COLO668 (cell line): ENCODE data around the gene GIPR.
"Not testable (repeated sequence)": the region's sequence is repeated elsewhere in the genome, so short reads cannot be mapped to it uniquely, and the experiment has no call there.

ENCODE experiments used
- DNase-seq: peaks from one replicate; lab custom pipeline; 2025; ENCODE audit not compliant: unreplicated experiment; lab: John Stamatoyannopoulos, UW

The GIPR gene

DNA sequence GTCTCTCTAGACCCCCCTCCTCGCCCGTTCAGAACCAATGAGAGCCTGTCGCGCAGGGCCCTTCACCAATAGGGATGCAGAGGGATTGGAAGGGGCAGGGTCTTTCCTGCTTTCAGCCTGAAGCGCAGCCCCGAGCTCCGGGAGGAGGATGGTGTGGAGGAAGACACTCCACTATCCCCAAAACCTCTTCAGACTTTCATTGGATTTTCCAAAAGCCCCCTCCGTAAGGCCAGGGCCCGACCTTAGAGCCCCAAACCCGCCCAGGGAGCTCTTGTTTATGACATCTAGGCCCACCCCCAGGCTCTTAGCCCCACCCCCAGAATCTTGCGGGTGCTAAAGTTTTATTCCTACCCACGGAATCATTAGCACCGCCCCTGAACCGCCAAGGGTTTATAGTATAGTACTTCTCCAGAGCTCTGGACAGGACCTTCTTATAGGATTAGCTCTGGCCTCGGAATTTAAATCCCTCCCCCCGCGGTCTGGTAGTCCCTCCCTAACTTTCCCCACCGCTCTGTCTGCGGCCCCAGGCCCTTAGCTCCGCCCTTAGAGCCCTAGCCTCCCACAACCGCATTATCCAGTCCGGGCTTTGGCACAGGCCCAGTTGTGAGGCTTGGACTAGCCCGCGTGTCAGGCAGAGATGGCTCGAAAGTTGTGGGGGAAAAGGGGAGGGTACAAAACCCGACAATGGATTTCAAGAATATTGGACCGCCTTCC is 22.2 kb upstream of the GIPR start:
- DNase-seq = peak; percentile 45

DNA sequence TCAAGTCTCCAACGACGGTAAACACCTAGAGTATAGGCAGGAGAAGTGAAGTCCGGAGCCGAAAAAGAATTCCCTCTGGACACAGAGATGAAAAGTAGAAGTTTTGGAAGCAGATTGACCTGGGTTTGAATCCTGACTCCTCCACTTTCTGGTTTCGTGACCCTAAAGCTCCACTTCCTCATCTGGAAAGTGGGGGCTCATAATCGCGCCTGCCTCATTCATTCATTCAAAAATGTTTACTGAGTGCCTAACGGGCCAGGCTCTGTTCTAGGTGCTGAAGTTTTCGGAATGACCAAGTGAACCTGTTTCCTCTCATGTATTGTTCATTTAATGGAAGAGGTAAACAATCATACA is 21.7 kb upstream of the GIPR start:
- DNase-seq = no peak

DNA sequence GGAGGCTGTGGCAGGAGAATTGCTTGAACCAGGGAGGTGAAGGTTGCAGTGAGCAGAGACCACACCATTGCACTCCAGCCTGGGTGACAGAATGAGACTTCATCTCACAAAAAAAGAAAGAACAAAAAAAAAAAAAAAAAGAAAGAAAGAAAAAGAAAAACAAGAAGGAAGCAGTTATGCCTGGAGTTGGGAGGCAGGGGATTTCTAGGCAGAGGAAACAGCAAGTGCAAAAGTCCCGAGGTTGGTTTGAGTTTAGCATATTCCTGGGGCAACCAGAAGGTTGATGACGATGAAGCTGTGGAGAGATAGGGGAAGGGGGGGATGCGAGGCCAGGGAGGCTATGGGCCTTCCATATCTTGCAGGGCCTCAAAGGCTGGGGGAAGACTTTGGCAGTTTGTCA is 17.3 kb upstream of the GIPR start:
- DNase-seq = no peak

DNA sequence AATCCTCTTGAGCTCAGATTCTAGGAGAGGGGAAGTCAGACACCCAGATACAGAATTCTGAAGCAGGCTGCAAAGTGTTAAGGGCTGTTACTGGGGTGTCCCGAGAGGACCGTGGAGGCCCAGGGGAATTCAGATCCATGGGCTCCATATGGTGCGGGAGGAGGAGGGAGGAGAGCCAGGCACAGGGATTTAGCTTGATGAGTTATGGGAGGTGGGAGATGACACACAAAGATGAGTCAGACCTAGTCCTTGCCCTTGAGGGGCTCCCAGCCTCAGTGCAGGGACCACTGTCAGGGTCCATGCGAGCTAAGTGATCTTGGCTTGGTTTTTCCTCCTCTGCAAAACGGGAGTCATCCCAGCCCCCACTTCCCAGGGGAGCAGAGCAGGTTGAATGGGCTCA is 14.4 kb upstream of the GIPR start:
- no peak for DNase-seq

DNA sequence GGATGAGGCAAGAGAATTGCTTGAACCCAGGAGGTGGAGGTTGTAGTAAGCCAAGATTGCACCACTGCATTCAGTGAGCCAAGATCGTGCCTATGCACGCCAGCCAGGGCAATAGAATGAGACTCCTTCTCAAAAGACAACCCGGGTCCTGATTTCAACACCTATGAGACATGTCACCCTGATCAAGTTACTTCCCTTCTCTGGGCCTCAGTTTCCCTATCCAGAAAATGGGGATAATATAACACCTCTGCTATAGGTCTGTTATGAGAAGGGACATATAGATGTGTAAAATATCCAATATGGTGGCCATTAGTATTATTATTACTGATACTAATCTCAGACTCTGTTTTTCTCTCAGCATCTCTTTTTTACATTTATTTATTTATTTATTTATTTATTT is 12.9 kb upstream of the GIPR start:
- no peak for DNase-seq

DNA sequence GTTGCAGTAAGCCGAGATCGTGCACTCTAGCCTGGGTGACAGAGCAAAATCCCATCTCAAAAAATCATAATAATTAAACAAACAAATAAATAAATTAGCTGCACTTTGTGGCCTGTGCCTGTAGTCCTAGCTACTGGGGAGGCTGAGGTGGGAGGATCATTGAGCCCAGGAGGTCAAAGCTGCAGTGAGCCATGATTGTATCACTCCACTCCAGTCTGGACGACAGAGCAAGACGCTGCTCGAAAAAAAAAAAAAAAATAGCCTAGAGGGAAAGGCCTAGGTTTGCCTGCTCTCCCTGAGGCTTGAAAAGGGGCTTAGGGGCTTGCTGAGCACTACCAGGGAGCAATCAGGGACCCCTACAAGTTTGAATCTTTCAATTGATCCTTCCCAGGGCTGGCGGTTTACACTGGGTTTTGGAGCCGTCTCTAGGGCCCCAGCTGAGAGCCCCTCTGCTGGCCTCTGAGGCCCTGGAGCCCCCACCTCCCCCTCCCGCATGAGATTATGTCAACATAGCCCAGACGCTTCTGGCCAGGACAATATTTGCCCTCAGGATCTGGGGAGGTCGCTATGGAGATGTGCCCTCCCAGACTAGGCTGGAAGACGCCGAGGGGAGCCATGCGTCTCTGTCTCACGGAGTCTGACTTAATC is 10.4 kb upstream of the GIPR start:
- DNase-seq = peak; percentile 27

DNA sequence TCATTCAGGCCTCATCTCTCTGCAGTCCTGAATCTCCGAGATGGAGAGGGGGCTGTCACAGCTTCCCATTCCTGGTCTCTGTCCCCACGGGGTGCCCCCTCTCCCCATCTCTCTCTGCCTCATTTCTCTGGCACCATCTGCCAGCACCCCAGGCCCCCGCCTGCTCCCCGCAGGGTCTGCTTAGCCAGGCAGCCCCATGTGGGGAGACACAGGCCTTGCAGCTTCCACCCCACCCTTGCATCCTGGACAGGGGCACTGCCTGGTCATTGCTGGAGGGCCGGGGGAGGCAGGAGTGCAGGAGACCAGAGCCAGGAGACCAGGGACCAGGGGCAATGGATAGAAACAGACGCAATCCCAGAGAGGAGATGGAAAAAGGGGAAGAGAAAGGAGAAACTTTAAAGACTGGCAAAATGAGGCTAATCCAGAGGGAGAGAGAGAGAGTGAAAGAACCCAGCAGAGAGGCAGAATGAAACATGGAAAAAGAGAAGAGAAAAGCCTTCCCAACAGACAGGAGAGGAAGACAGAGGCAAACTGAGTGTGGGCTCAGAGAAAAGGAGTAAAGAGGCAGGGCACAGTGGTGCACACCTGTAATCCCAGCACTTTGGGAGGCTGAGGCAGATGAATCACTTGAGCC is 8.8 kb upstream of the GIPR start:
- no peak for DNase-seq

DNA sequence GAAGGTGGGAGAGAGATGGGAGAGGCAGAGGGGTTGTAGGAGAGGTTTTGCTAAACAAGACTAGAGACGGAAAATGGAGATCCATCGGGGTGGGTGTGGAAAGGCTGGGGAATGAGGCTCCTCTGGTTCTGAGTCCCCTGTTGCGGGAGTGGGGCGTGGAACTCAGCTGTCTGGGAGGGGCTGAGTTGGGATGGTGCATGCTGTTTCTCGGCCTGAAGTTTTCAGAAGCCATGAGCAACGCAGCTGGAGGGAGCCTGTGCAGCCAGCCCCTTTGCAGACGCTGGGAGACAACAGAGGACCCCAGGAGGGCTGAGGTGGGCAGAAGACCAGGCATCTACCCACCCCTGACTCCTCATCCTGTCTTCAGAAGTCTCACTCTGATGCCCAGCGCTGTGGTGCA is 7.4 kb upstream of the GIPR start:
- no peak for DNase-seq

DNA sequence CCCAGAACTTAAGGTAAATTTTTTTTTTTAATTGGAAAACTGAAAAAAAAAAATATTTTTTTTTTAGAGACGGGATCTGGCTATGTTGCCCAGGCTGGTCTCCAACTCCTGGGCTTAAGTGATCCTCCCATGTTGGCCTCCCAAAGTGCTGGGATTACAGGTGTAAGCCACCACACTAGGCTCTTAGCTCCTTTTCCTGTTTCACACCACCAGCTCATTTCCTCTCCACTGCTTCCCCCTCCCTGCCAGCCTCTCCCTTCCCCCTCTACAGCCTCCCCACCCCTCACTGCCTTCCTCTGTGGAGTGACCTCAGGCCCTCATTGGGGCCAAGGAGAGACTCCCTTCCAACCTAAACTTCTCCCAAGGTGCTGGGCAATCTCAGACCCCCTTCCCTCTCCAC is 4.2 kb upstream of the GIPR start:
- DNase-seq = no peak

DNA sequence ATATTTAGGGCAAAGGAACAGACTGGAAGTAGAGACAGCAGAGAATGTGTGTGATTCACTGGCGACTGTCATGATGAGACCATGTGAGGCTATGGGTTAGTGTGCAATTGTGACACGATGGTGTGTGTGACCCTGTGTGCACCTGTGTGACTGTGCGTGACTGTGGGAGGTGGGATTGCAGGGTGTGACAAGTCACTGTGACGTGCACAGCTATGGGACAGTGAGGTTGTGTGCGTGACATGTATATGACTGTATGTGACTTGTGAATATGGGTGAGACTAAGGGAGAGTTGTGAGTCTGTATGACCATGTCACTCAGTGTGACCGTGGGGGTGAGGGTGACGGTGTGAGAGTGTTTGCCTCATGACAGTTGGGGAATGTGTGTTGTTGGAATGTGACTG is 3.4 kb upstream of the GIPR start:
- DNase-seq = no peak

DNA sequence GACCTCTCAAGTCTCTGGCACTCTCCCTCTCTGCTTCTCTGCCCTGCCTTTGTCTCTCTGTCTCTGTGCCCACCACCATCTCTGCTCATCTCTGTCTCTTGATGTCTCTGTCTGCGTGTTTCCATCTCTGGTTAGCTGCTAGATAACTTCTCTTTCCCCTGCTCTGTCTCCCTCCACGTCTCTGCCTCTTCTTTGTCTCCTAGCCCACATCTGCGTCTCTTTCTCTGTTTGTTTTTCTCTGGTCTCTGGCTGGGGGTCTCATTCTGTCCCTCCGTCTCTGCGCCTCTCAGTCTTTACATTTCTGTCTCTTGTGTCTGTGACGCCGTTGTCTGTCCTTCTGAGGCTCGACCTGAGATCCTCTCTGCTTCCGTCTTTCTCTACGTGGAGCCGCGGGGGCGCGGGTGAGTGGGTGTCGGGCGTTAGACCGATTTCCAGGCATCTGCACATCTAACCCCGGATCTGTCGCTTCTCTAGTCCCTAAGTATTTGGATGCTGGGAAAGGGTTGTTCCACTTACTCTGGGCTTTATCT is 386 bp downstream of the GIPR start:
- peak; percentile 52 for DNase-seq

DNA sequence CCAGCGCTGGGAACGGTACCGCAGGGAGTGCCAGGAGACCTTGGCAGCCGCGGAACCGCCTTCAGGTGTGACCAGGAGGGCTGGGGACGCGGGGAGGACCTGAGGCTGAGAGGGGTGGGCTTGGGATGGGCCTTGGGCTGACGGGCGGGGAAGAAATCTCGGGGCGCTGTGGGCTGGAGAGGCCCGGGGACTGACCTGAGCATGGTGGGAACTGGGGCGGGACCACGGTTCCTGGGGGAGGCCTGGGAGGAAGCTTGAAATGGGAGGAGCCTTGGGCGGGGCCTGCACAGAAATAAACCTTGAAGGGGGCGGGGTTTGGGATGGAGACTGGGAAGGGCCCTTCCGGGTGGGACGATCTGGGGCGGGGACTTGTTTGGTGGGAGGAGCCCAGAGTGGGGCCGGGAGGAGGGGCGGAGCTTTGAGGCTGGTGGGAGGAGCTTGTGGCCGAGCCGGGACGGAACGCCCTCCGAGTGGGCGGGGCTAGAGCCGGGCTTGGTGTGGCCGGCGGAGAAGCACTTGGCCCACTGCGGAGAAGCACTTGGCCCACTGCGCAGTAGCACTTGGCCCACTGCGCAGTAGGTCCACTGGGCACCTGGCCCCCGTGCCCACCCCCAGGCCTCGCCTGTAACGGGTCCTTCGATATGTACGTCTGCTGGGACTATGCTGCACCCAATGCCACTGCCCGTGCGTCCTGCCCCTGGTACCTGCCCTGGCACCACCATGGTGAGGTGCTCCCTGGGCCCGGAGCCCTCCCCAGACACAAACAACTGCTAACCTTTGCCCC is 2.8 kb downstream of the GIPR start:
- peak; percentile 21 for DNase-seq

DNA sequence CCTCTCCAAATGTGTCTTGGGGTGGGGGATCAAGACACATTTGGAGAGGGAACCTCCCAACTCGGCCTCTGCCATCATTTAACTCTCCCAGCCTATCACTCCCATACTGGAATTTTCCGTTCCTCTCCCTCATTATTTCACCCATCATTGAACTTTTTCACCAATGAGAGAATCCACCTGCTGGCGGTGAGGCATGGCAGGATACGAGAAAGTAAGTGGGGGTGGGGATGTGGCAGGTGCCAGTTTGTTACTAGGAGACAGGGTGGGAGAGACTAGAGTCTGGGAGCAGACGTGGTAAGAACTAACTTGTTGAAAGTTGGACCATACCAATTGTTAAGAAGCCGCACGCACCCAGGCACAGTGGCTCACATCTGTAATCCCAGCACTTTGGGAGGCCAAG is 6.9 kb downstream of the GIPR start:
- DNase-seq = peak; percentile 8

DNA sequence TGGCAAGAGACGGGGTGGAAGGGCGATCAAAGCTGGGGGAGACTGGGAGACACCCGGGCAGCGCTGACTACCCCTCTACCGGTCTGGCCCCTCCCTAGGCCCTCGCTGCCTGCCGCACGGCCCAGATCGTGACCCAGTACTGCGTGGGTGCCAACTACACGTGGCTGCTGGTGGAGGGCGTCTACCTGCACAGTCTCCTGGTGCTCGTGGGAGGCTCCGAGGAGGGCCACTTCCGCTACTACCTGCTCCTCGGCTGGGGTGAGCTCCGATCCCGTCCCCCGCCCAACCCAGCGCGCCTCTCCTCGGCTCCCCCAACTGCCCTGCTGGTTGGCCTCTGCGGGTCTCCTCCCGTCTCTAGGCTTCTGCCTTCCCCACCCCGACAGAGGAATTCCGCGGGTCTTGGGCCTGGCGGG is 8.8 kb downstream of the GIPR start:
- DNase-seq = no peak

DNA sequence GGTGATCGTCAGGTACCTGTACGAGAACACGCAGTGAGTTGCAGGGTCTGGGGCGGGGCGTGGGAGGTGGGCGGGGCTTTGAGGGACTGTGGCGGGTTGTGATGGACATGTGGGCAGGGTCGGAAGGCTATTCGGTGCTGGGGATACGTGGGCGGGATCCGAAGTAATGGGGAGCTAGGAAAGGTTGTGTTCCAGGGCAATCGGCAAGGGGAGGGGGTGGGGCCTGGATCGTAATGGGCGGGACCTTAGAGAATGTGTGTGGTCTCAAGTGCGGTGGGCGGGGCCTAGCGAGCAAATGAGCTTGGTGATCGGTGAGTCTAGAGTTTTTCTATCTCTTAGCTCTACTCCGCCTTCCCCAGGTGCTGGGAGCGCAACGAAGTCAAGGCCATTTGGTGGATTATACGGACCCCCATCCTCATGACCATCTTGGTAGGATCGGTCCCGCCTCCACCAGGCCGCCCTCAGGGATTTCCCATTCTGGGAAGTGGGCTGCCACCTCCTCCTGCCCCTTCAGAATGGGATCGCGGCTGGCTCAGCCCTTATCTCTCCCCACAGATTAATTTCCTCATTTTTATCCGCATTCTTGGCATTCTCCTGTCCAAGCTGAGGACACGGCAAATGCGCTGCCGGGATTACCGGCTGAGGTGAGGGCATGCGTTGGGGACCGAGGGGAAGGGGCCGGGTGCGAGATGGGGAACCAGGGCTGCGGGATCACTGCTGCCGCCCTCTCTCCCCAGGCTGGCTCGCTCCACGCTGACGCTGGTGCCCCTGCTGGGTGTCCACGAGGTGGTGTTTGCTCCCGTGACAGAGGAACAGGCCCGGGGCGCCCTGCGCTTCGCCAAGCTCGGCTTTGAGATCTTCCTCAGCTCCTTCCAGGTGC is 9.6 kb downstream of the GIPR start:
- DNase-seq = peak; percentile 19

DNA sequence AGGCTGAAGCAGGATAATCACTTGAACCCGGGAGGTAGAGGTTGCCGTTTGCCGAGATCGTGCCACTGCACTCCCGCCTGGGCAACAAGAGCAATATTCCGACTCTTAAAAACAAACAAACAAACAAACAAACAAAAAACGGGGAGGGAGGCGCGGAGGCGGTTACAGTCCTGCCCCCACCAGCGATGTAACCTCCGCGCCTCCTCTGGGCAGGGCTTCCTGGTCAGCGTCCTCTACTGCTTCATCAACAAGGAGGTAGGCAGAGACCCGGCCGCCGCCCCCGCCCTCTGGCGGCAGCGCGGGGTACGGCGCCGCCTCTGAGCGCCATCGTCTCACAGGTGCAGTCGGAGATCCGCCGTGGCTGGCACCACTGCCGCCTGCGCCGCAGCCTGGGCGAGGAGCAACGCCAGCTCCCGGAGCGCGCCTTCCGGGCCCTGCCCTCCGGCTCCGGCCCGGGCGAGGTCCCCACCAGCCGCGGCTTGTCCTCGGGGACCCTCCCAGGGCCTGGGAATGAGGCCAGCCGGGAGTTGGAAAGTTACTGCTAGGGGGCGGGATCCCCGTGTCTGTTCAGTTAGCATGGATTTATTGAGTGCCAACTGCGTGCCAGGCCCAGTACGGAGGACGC is 13.5 kb downstream of the GIPR start:
- DNase-seq = peak; percentile 86

DNA sequence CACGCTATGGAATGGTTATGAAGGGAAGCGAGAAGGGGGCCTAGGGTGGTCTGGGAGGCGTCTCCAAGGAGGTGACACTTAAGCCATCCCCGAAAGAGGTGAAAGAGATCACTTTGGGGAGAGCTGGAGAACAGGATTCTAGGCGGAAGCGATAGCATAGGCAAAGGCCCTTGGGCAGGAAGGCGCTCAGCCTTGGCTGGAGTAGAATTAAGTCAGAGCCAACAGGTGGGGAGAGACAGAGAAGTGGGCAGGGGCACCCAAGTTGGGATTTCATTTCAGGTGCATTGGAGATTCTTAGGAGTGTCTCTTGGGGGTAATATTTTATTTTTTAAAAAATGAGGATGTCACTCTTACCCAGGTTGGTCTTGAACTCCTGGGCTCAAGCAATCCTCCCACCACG is 14.1 kb downstream of the GIPR start:
- no peak for DNase-seq

DNA sequence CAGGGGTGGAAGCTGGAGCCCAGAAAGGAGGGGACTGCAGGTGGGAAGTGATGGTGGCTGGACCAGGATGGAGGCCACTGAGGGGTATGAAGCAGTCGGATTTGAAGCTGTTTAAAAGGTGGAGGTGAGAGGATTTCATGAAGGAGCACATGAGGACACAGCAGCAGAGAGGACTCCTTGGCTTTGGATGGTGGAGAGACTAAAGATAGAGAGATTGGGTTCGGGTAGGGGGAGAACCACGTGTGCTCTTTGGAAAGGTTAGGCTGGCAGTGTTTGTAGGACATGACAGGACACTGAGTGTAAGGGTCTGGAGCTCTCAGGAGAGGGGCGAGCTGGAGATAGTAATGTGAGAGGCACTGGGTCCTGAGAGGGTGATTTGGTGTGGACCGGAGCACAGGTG is 14.9 kb downstream of the GIPR start:
- DNase-seq = no peak

DNA sequence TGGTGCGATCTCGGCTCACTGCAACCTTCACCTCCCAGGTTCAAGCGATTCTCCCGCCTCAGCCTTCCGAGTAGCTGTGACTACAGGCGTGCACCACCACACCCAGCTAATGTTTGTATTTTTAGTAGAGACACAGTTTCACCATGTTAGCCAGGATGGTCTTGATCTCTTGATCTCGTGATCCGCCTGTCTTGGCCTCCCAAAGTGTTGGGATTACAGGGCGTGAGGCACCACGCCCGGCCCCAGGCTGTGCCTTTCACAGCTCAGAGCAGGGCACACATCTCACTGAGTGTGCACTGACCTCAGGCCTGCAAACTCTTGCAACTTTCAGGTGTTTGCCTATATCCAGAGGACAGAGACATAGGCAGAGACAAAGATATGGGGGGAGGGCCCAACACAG is 17.0 kb downstream of the GIPR start:
- not testable (repeated sequence) for DNase-seq

DNA sequence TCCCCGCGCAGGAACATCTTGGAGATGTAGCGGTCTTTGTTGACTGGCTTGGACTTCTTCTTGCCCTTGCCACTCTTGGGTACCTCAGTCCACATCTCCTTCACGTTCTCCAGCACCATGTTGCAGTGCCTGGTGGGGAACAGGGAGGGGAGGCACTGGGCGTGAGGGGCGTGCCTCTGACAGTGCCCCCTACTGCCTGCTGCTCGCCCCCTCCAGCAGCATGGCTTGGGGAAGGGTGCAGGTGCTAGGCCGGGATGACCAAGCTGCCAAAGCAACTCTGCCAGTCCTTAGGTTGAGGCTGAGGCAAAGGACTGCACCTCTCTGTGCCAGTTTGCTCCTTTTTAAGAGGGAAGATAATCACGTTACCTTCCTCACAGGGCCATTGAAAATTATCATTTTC is 19.6 kb downstream of the GIPR start:
- DNase-seq = no peak
